ENCODE measurements around the gene KCNMA1. TPM values are rescaled to one million over a fixed set of nuclear protein-coding genes. Genes with fewer than 3 reads are reported as not detected.
A peak's percentile ranks its signal among the peaks of the same experiment; 100 is the strongest.

KCNMA1 gene
- total RNA-seq, 4 donors from 2014 or later = 68.4 to 170 (median 119) TPM

DNA sequence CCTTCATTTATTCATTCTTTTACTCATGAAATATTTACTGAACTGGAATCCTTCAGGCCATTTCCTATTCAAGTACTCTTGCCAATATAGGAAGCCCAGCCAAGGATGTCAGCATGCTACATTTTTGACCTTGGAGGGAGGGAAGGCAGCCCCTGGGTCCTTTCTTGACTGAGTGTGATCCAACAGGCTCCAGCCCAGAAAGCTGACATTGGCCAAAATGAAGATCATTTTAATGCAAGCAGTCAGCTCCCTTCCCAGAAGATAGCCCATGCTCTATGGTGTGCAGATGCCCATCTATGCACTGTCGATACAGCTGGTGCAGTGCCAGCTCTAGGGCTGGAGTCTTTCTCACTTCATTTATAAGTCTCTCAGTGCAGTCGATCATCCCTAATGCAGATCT, 646.0 kb downstream of the KCNMA1 start:
- intact Hi-C loops (cut with DNase I; ENCODE audit: low total_unique reads) = no loop called here
- H3K27me3 ChIP-seq = no peaks in the 10 kb centered on the region
- peaks cover 0 to 9% (median 5%) of the 10 kb centered on the region in 4 donors for H3K4me1 ChIP-seq
- H3K27ac ChIP-seq = no peak overlapping the region
- in situ Hi-C loops (cut with MboI; ENCODE audit: low pct_ligation_motif_present in 1 of 4, low pct_unique_long_range_greater_than_20kb in 1 of 4, low sequenced_read_pairs in 3 of 4) = loop anchor here in 1 of 4 donors (25.0 kb wide), 1 partner anchor 429 kb away; no protein-coding TSS in a partner anchor
- WGBS, 2 donors (ENCODE audit: low coverage in 1 of 2) = 35 to 75% methylated on average over 1 to 2 of the region's 2 CpGs
- H3K36me3 ChIP-seq = no peaks in the 10 kb centered on the region
- no peak for TF ChIP-seq POLR2AphosphoS5 (IDR thresholded peaks at IDR 0.05)
- DNase-seq = no peak
- H3K9me3 ChIP-seq = no peaks in the 10 kb centered on the region
- H3K4me3 ChIP-seq = no peak overlapping the region

DNA sequence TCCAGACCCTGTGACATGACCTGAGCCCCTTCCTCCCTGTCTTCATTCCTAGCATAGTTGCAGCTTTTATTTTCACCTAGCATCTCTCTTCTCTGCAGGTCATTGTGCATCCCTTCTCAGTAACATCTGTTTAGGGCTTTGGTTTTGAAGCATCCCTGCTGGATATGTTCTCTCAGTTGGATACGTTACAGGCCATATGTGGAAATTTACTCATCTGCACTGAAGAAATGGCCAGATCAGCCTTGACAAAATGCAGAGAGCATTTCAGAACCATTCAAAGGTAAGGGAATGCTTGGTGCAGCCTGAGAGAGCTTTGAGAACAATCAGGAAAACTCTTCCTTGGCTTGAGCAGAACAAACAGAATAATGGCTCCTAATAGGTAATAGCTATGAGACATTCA, 647.0 kb downstream of the KCNMA1 start:
- Histone ChIP-seq H3K36me3 (no peaks in the 10 kb centered on the region), H3K27me3 (no peaks in the 10 kb centered on the region), H3K27ac (no peak overlapping the region), H3K4me1 (peaks cover 0 to 9% (median 5%) of the 10 kb centered on the region in 4 donors), H3K4me3 (no peak overlapping the region), H3K9me3 (no peaks in the 10 kb centered on the region)
- in situ Hi-C loops (cut with MboI; ENCODE audit: low pct_ligation_motif_present in 1 of 4, low pct_unique_long_range_greater_than_20kb in 1 of 4, low sequenced_read_pairs in 3 of 4) (loop anchor here in 1 of 4 donors (25.0 kb wide), 1 partner anchor 428 kb away; no protein-coding TSS in a partner anchor), intact Hi-C loops (cut with DNase I; ENCODE audit: low total_unique reads) (no loop called here)
- 83 to 100% methylated on average over 1 of the region's 1 CpG for WGBS, 2 donors (ENCODE audit: low coverage in 1 of 2)
- TF ChIP-seq EP300 (IDR thresholded peaks at IDR 0.05; ENCODE audit: low read depth) (no peak), POLR2A (IDR thresholded peaks at IDR 0.05) (no peak), POLR2AphosphoS5 (IDR thresholded peaks at IDR 0.05) (no peak)
- TF ChIP-seq, protein P1, sequence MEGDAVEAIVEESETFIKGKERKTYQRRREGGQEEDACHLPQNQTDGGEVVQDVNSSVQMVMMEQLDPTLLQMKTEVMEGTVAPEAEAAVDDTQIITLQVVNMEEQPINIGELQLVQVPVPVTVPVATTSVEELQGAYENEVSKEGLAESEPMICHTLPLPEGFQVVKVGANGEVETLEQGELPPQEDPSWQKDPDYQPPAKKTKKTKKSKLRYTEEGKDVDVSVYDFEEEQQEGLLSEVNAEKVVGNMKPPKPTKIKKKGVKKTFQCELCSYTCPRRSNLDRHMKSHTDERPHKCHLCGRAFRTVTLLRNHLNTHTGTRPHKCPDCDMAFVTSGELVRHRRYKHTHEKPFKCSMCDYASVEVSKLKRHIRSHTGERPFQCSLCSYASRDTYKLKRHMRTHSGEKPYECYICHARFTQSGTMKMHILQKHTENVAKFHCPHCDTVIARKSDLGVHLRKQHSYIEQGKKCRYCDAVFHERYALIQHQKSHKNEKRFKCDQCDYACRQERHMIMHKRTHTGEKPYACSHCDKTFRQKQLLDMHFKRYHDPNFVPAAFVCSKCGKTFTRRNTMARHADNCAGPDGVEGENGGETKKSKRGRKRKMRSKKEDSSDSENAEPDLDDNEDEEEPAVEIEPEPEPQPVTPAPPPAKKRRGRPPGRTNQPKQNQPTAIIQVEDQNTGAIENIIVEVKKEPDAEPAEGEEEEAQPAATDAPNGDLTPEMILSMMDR (IDR thresholded peaks at IDR 0.05) = no peak
- DNase-seq = no peak

DNA sequence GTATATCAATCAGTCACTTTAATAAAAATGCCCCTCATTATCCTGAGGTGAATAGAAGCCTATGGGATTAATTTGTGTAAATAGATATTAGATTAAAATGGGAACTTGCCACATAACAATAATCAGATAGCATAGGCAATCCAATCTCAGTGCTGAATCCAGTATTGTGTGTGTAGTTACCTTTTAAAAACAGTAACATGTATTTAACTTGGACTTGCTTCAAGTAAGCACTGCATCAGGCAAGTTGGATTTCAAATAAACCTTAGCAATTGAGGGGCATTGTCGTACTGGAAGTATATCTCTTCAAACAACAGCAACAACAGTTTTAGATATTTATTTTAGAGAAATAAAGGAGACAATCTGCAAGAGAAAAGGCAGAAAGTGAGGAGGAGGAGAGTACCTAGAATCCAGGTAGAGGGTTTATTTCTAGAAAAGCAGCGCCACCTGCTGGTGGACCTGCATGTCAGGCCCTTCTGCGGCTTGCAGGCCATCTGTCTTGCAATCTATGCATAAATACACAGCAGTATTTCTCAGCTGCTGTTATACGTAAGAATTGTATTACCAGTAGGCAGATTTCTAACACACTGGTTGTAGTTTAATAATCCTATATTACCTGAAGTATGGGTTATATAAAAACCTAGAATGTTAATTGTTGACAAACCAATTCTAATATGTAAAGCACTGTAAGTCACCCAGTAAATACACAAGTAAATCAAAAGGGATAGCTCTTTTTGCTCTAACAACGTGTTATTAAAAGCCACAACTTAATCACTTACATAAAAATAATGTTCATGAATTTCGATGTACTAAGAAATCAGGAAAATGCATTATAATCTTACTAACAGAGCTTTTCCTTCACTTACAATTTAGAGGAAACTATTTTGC, 652.8 kb downstream of the KCNMA1 start:
- 8 to 21% methylated on average over 6 of the region's 6 CpGs for WGBS, 2 donors (ENCODE audit: low coverage in 1 of 2)

DNA sequence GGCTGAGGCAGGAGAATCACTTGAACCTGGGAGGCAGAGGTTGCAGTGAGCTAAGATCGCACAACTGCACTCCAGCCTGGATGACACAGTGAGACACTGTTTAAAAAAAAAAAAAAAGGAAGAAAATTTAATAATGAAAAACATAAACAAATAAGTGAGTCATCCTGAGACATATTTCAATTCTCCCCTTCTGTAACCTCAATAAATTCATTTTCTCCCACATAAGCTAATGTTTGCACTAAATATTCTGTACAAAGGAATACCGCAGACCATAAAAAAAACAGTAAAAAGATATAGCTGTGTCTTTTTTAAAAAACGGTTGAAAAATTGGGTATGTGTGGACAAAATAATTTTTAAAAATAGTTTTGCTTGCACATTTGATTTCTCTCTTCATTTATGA, 654.0 kb downstream of the KCNMA1 start:
- WGBS, 2 donors (ENCODE audit: low coverage in 1 of 2) = 77 to 79% methylated on average over 3 of the region's 3 CpGs
- Histone ChIP-seq H3K9me3 (no peaks in the 10 kb centered on the region), H3K36me3 (no peaks in the 10 kb centered on the region), H3K27me3 (no peaks in the 10 kb centered on the region), H3K4me3 (no peak overlapping the region), H3K4me1 (peaks cover 0 to 14% (median 0%) of the 10 kb centered on the region in 4 donors), H3K27ac (no peak overlapping the region)
- no peak for DNase-seq
- intact Hi-C loops (cut with DNase I; ENCODE audit: low total_unique reads) (no loop called here), in situ Hi-C loops (cut with MboI; ENCODE audit: low pct_ligation_motif_present in 1 of 4, low pct_unique_long_range_greater_than_20kb in 1 of 4, low sequenced_read_pairs in 3 of 4) (loop anchor here in 1 of 4 donors (25.0 kb wide), 1 partner anchor 421 kb away; no protein-coding TSS in a partner anchor)
- no peak for TF ChIP-seq POLR2A (IDR thresholded peaks at IDR 0.05)
- no peak for TF ChIP-seq EP300 (IDR thresholded peaks at IDR 0.05; ENCODE audit: low read depth)
- no peak for TF ChIP-seq POLR2AphosphoS5 (IDR thresholded peaks at IDR 0.05)
- TF ChIP-seq, protein P1 (IDR thresholded peaks at IDR 0.05) = no peak

More for the DNA sequence above, 652.8 kb downstream of the KCNMA1 start:
- Histone ChIP-seq H3K4me3 (no peak overlapping the region), H3K36me3 (no peaks in the 10 kb centered on the region), H3K9me3 (no peaks in the 10 kb centered on the region), H3K27ac (no peak overlapping the region), H3K27me3 (no peaks in the 10 kb centered on the region), H3K4me1 (peaks cover 0 to 14% (median 0%) of the 10 kb centered on the region in 4 donors)
- peak; percentile 80 for DNase-seq
- TF ChIP-seq POLR2AphosphoS5 (IDR thresholded peaks at IDR 0.05) = no peak
- TF ChIP-seq, protein P1 (IDR thresholded peaks at IDR 0.05) = peak; percentile 74 to 91 (median 90)
- in situ Hi-C loops (cut with MboI; ENCODE audit: low pct_ligation_motif_present in 1 of 4, low pct_unique_long_range_greater_than_20kb in 1 of 4, low sequenced_read_pairs in 3 of 4) = loop anchor here in 1 of 4 donors (25.0 kb wide), 1 partner anchor 422 kb away; no protein-coding TSS in a partner anchor
- intact Hi-C loops (cut with DNase I; ENCODE audit: low total_unique reads) = no loop called here
